ENCODE measurements around the gene OCLN.
A peak's percentile ranks its signal among the peaks of the same experiment; 100 is the strongest.
"Not testable (repeated sequence)": the region's sequence is repeated elsewhere in the genome, so short reads cannot be mapped to it uniquely, and the experiment has no call there.

Gene OCLN

GRCh38 chr5:69537911-69538310, 45.3 kb downstream of the OCLN start:
- not testable (repeated sequence) for H3K36me3 Mint-ChIP-seq, H3K27ac Mint-ChIP-seq, H3K9me3 Mint-ChIP-seq, H3K27me3 Mint-ChIP-seq, H3K4me3 Mint-ChIP-seq, H3K4me1 Mint-ChIP-seq

- H3K27ac Mint-ChIP-seq: not testable (repeated sequence)
Observed at GRCh38 chr5:69538735-69539134, 46.1 kb downstream of the OCLN start.

GRCh38 chr5:69541347-69541746, 48.8 kb downstream of the OCLN start:
- not testable (repeated sequence) for H3K27me3 Mint-ChIP-seq, H3K9me3 Mint-ChIP-seq, H3K4me3 Mint-ChIP-seq, H3K36me3 Mint-ChIP-seq, H3K4me1 Mint-ChIP-seq, H3K27ac Mint-ChIP-seq

More at GRCh38 chr5:69538735-69539134, 46.1 kb downstream of the OCLN start:
- not testable (repeated sequence) for H3K36me3 Mint-ChIP-seq, H3K9me3 Mint-ChIP-seq, H3K4me1 Mint-ChIP-seq, H3K27me3 Mint-ChIP-seq, H3K4me3 Mint-ChIP-seq

- H3K9me3 Mint-ChIP-seq, H3K27me3 Mint-ChIP-seq, H3K4me3 Mint-ChIP-seq, H3K4me1 Mint-ChIP-seq, H3K36me3 Mint-ChIP-seq, H3K27ac Mint-ChIP-seq: not testable (repeated sequence)
Observed at GRCh38 chr5:69542838-69543618, 50.4 kb downstream of the OCLN start.

- H3K9me3 Mint-ChIP-seq, H3K4me1 Mint-ChIP-seq, H3K4me3 Mint-ChIP-seq, H3K27ac Mint-ChIP-seq, H3K27me3 Mint-ChIP-seq, H3K36me3 Mint-ChIP-seq: not testable (repeated sequence)
Observed at GRCh38 chr5:69544602-69545001, 52.0 kb downstream of the OCLN start.

- not testable (repeated sequence) for H3K27me3 Mint-ChIP-seq, H3K36me3 Mint-ChIP-seq, H3K9me3 Mint-ChIP-seq, H3K4me1 Mint-ChIP-seq
- Mint-ChIP-seq H3K4me3 (peak within 1 kb of the TSS; percentile 97), H3K27ac (peak within 1 kb of the TSS; percentile 89)
Observed at GRCh38 chr5:69559908-69560330, 67.3 kb downstream of the OCLN start, which contains the start of gene GTF2H2C. Gene GTF2H2C, plus strand, starts transcription at chr5:69560191. Its CDS starts 4,942 bp downstream, at chr5:69565133.

- not testable (repeated sequence) for H3K27ac Mint-ChIP-seq, H3K27me3 Mint-ChIP-seq, H3K9me3 Mint-ChIP-seq, H3K4me1 Mint-ChIP-seq, H3K36me3 Mint-ChIP-seq
- peak overlapping the region; percentile 61 for H3K4me3 Mint-ChIP-seq
Observed at GRCh38 chr5:69560587-69561431, 68.2 kb downstream of the OCLN start.

GRCh38 chr5:69566172-69566571, 73.6 kb downstream of the OCLN start:
- not testable (repeated sequence) for H3K27me3 Mint-ChIP-seq, H3K36me3 Mint-ChIP-seq, H3K4me1 Mint-ChIP-seq, H3K27ac Mint-ChIP-seq, H3K4me3 Mint-ChIP-seq, H3K9me3 Mint-ChIP-seq

GRCh38 chr5:69568072-69568471, 75.5 kb downstream of the OCLN start:
- not testable (repeated sequence) for H3K4me3 Mint-ChIP-seq, H3K9me3 Mint-ChIP-seq, H3K4me1 Mint-ChIP-seq, H3K36me3 Mint-ChIP-seq, H3K27ac Mint-ChIP-seq, H3K27me3 Mint-ChIP-seq

- not testable (repeated sequence) for H3K36me3 Mint-ChIP-seq, H3K4me3 Mint-ChIP-seq, H3K9me3 Mint-ChIP-seq, H3K4me1 Mint-ChIP-seq, H3K27me3 Mint-ChIP-seq, H3K27ac Mint-ChIP-seq
Observed at GRCh38 chr5:69583356-69583755, 90.8 kb downstream of the OCLN start.

GRCh38 chr5:69596114-69596840, 103.7 kb downstream of the OCLN start:
- not testable (repeated sequence) for H3K4me1 Mint-ChIP-seq, H3K27ac Mint-ChIP-seq, H3K9me3 Mint-ChIP-seq, H3K36me3 Mint-ChIP-seq, H3K4me3 Mint-ChIP-seq, H3K27me3 Mint-ChIP-seq

GRCh38 chr5:69601947-69602346, 109.4 kb downstream of the OCLN start:
- not testable (repeated sequence) for H3K27me3 Mint-ChIP-seq, H3K36me3 Mint-ChIP-seq, H3K4me3 Mint-ChIP-seq

GRCh38 chr5:69606839-69607238, 114.2 kb downstream of the OCLN start:
- H3K4me1 Mint-ChIP-seq, H3K36me3 Mint-ChIP-seq, H3K27me3 Mint-ChIP-seq: not testable (repeated sequence)

More at GRCh38 chr5:69601947-69602346, 109.4 kb downstream of the OCLN start:
- H3K27ac Mint-ChIP-seq, H3K4me1 Mint-ChIP-seq, H3K9me3 Mint-ChIP-seq: not testable (repeated sequence)

More at GRCh38 chr5:69606839-69607238, 114.2 kb downstream of the OCLN start:
- not testable (repeated sequence) for H3K4me3 Mint-ChIP-seq, H3K27ac Mint-ChIP-seq, H3K9me3 Mint-ChIP-seq
